Right lobe of liver (tissue), 6 donors: ENCODE measurements around the gene ARVCF. TPM values are rescaled to one million over a fixed set of nuclear protein-coding genes. Genes with fewer than 3 reads are reported as not detected.

Experiments
- ATAC-seq, 4 donors: fragments of 200-7000 bp; cut with Tn5 transposase; one replicate each; pipeline ENCODE4 v1.9.1; 2020; ENCODE audit warnings: mild to moderate bottlenecking in 4 of 4, moderate library complexity in 4 of 4
- DNase-seq, 3 donors: peaks; one replicate each; pipeline ENCODE4 v3.0.0-alpha.2; 2020
- H3K27ac ChIP-seq, 3 donors: fragments of 200-600 bp; one replicate each; pipeline ENCODE4 v1.8.0; 2022
- H3K27me3 ChIP-seq, 2 donors: fragments of 200-600 bp; one replicate each; pipeline ENCODE4 v1.8.0; 2022
- H3K36me3 ChIP-seq, 4 donors: fragments of 200-600 bp; sonication (generic) in 1 of 4; one replicate each; pipeline versions ENCODE4 v1.5.1 to v1.8.0; 2017 to 2022; ENCODE audit warnings: control low read depth in 1 of 4
- H3K4me1 ChIP-seq, 4 donors: fragments of 200-600 bp; sonication (generic) in 1 of 4; one replicate each; pipeline versions ENCODE4 v1.5.1 to v1.8.0; 2017 to 2022; ENCODE audit warnings: control low read depth in 1 of 4
- H3K4me3 ChIP-seq, 3 donors: fragments of 200-600 bp; one replicate each; pipeline ENCODE4 v1.8.0; 2022
- H3K9me3 ChIP-seq, 4 donors: fragments of 200-600 bp; sonication (generic) in 1 of 4; one replicate each; pipeline versions ENCODE4 v1.5.1 to v1.8.0; 2017 to 2022; ENCODE audit warnings: control low read depth in 1 of 4
- CTCF ChIP-seq, 4 donors: fragments of 200-600 bp in 3 of 4; fragments of 450-650 bp in 1 of 4; IDR thresholded peaks; one replicate each; pipeline versions ENCODE4 v1.5.1 to v1.8.0; 2016 to 2022; ENCODE audit warnings: antibody characterized with exemption in 4 of 4, mild to moderate bottlenecking in 2 of 4
- POLR2A ChIP-seq: fragments of 450-650 bp; IDR thresholded peaks from one replicate; pipeline ENCODE4 v1.6.1; 2017; ENCODE audit warnings: antibody characterized with exemption, mild to moderate bottlenecking
- WGBS: methylation state at CpG from one replicate; pipeline ENCODE4 v1.1.6; 2018; ENCODE audit warnings: low coverage, low lambda C conversion rate; ENCODE audit not compliant: insufficient coverage; ENCODE audit errors: missing lambda C conversion rate; 5-methylcytosine and 5-hydroxymethylcytosine counted together
- intact Hi-C, 2 donors: fragments of 100-400 bp; cut with DNase I; formaldehyde crosslinking; loops; one replicate each; pipeline versions ENCODE4 v1.11.2 to v1.14.1; 2022
- total RNA-seq, 6 experiments: library from RNA; depleted of rRNA in 2 of 6; stranded (reverse); fragments of >200 nt in 2 of 6; fragmentation: NEBNext Ultra II Directional in 3 of 6; extraction: Animal tissue kit (Norgen Biotek cat#: 25700) in 3 of 6; gene quantifications; one replicate each; pipeline versions ENCODE4 v1.1.0 to v1.2.4, GENCODE V29; 2016 to 2023
- donor health status: DM: no; HTN: yes; CAD: no.
- donor health status: DM: no; HTN: no; CAD: no.
- donor health status: DM: no; HTN: no; CAD: no.
- donor health status: DM: no; HTN: yes; CAD: no.
- donor health status: DM: no; HTN: yes; CAD: no.

ARVCF gene
- total RNA-seq, 6 experiments from 2014 or later = 11.5 to 40.9 (median 20.7) TPM

DNA sequence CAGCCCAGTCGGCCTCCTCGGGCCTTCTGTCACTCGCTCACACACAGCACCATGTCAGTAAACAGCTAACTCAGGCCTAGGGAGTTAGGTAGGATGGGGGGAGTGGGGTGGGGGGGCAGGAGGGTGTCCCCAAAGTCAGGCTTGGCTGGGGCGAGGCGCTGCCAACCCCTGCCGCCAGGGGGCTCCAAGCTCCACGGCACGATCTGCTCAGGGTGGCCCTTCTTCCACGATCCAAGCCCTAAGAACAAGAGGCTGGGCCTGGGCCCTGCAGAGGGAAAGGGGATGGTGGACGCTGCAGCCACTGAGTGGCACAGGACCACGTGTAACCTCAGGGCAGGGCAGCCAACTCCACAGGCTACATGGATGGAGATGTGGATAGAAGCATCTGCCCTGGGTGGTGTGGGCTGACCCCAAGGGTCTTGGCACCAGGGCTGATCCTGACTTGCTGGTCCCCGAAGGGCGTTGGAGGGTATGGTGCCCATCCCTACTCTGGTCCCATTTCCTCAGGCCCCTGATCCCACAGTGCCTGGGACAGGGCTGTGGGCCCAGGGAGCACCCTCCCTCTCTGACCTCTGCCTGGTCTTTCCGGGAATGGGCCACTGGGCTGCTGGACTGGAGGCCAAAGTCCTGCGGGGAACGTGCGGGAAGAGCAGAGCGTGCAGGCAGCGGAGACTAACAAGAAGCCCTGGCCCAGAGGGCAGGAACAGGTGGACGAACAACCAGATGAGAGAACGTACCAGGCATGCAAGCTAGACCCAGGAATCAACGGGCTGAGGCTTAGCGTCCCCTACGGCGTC, 45.9 kb downstream of the ARVCF start:
- Histone ChIP-seq H3K4me1 (peaks cover 0 to 45% (median 21%) of the 10 kb centered on the region in 4 donors), H3K36me3 (peaks cover 0 to 20% (median 4%) of the 10 kb centered on the region in 4 donors), H3K27me3 (no peaks in the 10 kb centered on the region), H3K9me3 (no peaks in the 10 kb centered on the region), H3K27ac (peak overlapping the region; percentile 85 to 96 (median 94)), H3K4me3 (peak overlapping the region in 1 of 3 donors; percentile 16)
- TF ChIP-seq CTCF (IDR thresholded peaks at IDR 0.05) = peak; percentile 87 to 97 (median 94)
- TF ChIP-seq POLR2A = peak; percentile 54
- intact Hi-C loops = loop anchor here (10.0 kb wide), 2 partner anchors 54 to 144 kb away; partner anchors contain the start of genes RANBP1 (in 2 of the 2), TRMT2A (in 2 of the 2) and TANGO2 (in 1 of the 2)
- WGBS = 16% methylated on average over 19 of the region's 25 CpGs
- ATAC-seq = peak; percentile 71 to 80 (median 76)
- DNase-seq = peak; percentile 84 to 91 (median 91)

DNA sequence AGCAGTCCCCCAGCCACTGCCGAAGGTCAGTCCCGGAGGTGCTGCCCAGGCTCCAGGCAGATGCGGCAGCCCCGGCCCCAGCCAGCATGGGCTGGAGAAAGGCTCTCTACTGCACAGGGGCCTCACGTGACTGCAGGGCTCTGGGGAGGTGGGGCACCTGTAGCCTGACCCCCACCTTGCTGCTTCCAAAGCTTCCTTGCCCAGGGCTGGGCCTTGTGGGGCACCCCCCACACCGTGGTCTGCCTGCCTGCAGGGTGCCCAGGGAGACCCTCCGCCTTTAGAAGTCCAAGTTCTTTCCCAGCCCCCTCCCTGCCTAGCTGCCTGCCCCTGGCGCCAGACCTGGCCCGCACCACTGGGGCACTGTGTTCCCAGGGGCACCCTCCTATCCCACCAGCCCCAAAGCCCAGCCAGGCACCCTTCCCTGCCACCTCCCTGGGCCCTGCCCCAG, 46.6 kb downstream of the ARVCF start:
- ATAC-seq (peak in 1 of 4 donors; percentile 11), DNase-seq (no peak)
- H3K9me3 ChIP-seq = no peaks in the 10 kb centered on the region
- no peak for TF ChIP-seq CTCF (IDR thresholded peaks at IDR 0.05)
- TF ChIP-seq POLR2A = no peak
- 49% methylated on average over 5 of the region's 9 CpGs for WGBS
- H3K4me1 ChIP-seq = peaks cover 0 to 45% (median 21%) of the 10 kb centered on the region in 4 donors
- no peak overlapping the region for H3K4me3 ChIP-seq
- no peaks in the 10 kb centered on the region for H3K27me3 ChIP-seq
- intact Hi-C loops = loop anchor here (10.0 kb wide), 2 partner anchors 55 to 145 kb away; partner anchors contain the start of genes RANBP1 (in 2 of the 2), TRMT2A (in 2 of the 2) and TANGO2 (in 1 of the 2)
- H3K36me3 ChIP-seq = peaks cover 0 to 20% (median 4%) of the 10 kb centered on the region in 4 donors
- H3K27ac ChIP-seq = peak overlapping the region; percentile 85 to 96 (median 94)

GRCh38 chr22:19969141-19969928, 47.3 kb downstream of the ARVCF start:
- Histone ChIP-seq H3K4me3 (no peak overlapping the region), H3K27me3 (no peaks in the 10 kb centered on the region), H3K27ac (peak overlapping the region in 2 of 3 donors; percentile 94 to 96), H3K36me3 (peaks cover 0 to 24% (median 4%) of the 10 kb centered on the region in 4 donors), H3K9me3 (no peaks in the 10 kb centered on the region), H3K4me1 (peaks cover 0 to 51% (median 21%) of the 10 kb centered on the region in 4 donors)
- ATAC-seq (no peak), DNase-seq (no peak)
- TF ChIP-seq CTCF (IDR thresholded peaks at IDR 0.05) (no peak), POLR2A (no peak)
- WGBS = 0% methylated on average over 3 of the region's 11 CpGs
- intact Hi-C loops = loop anchor here in 1 of 2 donors (10.0 kb wide), 1 partner anchor 125 kb away; no protein-coding TSS in a partner anchor

DNA sequence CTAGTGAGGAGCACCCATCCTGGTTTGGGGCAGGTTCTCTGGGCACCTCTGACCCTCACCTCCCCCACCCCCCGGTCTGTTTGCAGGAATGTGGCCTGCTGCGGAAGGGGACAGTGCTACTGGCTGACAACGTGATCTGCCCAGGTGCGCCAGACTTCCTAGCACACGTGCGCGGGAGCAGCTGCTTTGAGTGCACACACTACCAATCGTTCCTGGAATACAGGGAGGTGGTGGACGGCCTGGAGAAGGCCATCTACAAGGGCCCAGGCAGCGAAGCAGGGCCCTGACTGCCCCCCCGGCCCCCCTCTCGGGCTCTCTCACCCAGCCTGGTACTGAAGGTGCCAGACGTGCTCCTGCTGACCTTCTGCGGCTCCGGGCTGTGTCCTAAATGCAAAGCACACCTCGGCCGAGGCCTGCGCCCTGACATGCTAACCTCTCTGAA, 48.2 kb downstream of the ARVCF start:
- no peak overlapping the region for H3K4me3 ChIP-seq
- H3K27me3 ChIP-seq = no peaks in the 10 kb centered on the region
- H3K9me3 ChIP-seq = no peaks in the 10 kb centered on the region
- no peak for TF ChIP-seq CTCF (IDR thresholded peaks at IDR 0.05)
- peak; percentile 43 for TF ChIP-seq POLR2A
- H3K4me1 ChIP-seq = peaks cover 0 to 57% (median 24%) of the 10 kb centered on the region in 4 donors
- peaks cover 0 to 26% (median 4%) of the 10 kb centered on the region in 4 donors for H3K36me3 ChIP-seq
- H3K27ac ChIP-seq = peak overlapping the region in 2 of 3 donors; percentile 94 to 96
- intact Hi-C loops = loop anchor here in 1 of 2 donors (10.0 kb wide), 1 partner anchor 126 kb away; no protein-coding TSS in a partner anchor
- ATAC-seq (peak; percentile 2 to 51 (median 13)), DNase-seq (peak; percentile 65 to 79 (median 79))
- WGBS = 21% methylated on average over 10 of the region's 18 CpGs
